HG03095 (cell line): ENCODE measurements around the gene MT1M.
"Not testable (repeated sequence)": the region's sequence is repeated elsewhere in the genome, so short reads cannot be mapped to it uniquely, and the experiment has no call there.

Source experiments
- ATAC-seq: cut with Tn5 transposase; IDR thresholded peaks from one replicate; pipeline ENCODE4 v1.9.1; 2021; ENCODE audit warnings: moderate library complexity; ENCODE audit not compliant: unreplicated experiment

MT1M gene

DNA sequence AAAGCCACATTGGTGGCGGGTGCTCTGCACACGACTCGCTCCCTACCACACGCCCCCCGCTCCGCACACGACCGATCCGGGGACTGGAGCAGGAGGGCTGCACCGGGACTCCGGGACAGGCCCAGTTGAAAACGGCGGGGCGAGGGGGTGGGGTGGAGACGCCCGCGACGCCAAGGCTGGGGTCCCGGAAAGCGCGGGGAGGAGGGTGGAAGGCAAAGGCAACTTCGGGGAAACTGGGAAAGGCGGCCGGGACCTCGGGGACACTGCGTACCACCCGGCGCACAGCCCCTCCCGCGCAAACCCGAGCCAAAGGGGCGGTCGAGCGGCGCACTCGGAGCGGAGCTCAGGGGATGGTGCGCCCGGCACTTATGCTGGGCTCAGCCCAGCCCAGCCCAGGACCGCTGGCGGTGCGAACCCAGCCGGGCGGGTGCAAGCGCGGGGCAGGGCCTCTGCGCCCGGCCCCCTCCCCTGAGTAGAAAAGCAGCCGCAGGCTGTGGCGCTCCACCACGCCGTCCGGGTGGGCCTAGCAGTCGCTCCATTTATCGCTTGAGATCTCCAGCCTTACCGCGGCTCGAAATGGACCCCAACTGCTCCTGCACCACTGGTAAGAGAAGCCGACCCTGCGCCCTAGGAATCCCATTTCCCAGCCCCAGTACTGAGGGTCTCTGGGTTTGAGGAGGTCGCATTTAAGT is at the start of gene MT1M:
MT1M (plus strand) TSS at position 504 of the 692 bp plus-strand sequence; CDS start at position 577, 73 bp downstream.
- ATAC-seq = no peak

DNA sequence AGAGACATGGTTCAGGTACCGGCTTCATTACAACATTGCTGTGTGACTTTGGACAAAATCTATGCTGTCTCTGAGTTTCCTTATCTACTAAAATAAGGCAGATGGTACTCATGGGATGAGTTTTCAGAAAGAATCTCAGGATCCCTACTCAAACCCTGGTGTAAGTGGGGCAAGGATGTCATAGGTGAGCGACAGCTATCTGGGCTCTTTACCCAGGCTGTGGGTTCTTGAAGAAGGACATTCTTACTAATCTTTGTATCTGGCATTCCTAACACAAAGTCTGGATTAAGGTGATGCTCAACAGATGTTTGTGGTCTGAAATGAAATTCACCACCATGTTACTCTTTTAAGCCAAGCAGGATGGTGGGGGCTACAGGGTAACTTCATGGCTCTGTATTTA is 49.5 kb upstream of the MT1M start:
- ATAC-seq = not testable (repeated sequence)

DNA sequence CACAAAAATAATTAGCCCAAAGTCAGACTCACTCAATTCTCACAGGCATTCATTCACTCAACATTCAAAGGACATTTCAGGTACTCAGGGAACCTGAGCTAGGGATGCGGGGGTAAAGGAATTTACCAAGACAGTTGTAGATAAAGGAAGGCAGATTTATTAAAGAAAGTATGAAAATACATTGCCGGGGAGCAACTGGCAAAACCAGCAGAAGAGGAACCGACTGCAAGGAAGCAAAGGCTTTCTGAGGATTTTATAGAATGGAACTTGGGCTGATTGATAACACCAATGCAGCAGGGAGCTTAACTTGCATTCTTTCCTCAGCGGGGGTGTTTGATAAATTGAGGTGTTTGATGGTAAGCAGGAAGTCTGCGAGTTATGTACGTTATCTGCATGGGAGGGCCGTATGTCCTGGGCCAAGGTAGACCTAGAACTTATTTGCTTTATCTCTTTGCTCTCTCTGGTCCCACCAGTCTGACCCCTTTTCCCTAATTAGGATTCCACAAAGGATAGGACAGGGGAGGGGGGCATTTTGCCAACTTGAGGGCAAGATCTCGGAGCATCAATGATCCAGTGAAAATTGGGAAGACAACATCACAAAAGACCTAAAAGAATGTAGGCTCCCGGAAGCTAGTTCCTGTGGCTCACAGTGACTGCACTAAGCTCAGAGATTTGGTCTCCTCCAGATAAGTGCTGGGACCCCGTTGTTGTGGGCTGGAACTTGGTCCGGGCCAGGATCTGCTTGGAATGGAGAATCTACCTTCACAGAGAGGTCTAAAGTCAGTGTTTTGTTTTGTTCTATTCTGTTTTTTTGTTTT is 48.9 kb upstream of the MT1M start:
- ATAC-seq = no peak

DNA sequence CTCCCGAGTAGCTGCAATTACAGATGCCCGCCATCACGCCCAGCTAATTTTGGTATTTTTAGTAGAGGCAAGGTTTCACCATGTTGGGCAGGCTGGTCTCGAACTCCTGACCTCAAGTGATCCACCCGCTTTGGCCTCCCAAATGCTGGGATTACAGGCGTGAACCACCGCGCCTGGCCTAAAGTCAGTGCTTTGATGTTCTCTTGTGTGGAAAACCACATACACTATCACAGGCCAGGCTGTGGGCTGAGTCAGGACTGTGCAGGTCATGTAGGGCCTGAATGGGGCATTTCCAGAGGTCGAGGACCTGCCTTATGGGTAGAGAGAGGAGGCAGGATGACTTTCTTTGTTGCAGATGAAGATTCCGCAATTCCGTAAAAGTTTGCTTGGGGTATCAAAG is 48.2 kb upstream of the MT1M start:
- ATAC-seq = no peak

DNA sequence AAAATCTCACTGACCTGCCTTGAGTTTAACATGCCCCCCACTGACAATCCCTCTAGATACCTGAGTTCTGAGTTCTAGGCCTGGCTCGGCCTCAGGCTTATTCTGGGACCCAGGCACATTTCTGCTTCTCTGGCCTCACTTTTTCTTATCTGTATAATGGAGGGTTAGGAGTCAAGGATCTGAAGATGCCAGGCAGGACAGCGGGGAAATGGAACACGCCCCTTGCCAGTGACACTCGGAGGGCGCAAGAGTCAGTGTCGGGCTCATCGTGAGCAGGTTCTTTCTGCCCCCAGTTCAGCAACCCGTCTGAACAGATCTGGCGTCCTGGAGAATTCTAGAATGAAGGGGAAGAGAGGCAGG is 43.7 kb upstream of the MT1M start:
- no peak for ATAC-seq

DNA sequence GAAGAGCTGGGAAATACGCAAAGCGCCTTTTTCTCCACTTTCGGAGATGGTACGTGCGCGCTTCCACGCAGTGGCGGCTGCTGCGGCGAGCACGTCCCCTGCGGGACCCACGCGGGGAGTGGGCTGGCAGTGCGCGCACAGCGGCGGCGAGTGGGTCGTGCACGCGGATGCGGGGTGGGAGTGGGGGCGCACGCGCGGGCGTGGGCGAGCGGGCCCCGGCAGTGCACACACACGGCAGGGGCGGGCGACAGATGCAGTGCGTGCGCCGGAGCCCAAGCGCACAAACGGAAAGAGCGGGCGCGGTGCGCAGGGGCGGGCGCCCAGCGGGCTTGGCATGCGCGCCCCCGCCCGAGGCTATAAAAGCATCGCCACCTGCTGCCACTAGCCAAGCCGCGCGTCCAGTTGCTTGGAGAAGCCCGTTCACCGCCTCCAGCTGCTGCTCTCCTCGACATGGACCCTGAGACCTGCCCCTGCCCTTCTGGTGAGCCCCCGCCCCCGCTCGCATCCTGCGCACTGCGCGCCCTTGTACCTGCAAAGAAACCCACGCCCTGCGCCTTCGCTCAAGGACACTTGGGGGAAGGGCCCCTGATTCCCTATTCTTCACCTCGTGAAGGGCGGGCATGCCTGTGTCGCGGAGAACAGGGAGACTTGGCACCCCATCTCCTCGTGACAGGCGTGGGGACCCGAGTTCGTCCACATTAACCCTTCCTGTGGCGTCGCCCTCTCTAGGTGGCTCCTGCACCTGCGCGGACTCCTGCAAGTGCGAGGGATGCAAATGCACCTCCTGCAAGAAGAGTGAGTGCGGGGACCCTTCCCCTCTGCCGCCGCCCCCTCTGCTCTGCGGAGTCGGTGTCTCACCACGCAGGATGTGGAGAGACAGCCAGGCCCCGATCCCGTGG is 43.1 kb upstream of the MT1M start, which contains the start of gene MT3:
MT3 (plus strand) TSS at position 388 of the 899 bp plus-strand sequence; CDS start at position 451, 63 bp downstream.
- ATAC-seq = no peak

DNA sequence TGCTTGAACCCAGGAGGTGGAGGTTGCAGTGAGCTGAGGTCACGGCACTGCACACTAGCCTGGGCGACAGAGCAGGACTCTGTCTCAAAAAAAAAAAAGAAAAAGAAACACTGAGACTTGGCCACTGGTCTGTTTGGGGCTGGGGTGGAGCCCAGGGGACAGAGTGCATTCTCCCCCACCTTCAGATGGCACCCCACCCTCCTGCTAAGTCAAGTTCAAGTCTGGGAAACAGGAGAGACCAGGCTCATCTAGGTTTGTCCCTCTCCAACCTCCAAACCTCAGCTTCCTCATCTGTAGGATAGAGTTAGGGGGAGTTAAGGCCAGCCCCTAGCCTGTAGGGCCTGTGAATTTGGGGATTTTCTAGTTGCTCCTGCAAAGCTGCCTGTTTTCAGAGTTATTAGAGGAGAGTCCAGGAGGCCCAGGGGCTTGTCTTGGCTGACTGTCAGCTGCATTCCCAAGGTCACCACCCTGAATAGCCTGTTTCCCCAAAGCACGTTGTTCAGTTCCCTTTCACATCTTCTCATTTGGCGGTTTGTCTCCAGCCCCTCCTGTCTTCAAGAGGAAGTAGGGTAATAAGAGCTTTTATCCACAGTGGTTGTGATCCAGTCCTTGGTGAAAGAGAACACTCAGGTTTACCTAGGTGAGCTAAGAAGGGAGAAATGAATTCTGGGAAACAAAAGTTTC is 40.9 kb upstream of the MT1M start:
- ATAC-seq = no peak

DNA sequence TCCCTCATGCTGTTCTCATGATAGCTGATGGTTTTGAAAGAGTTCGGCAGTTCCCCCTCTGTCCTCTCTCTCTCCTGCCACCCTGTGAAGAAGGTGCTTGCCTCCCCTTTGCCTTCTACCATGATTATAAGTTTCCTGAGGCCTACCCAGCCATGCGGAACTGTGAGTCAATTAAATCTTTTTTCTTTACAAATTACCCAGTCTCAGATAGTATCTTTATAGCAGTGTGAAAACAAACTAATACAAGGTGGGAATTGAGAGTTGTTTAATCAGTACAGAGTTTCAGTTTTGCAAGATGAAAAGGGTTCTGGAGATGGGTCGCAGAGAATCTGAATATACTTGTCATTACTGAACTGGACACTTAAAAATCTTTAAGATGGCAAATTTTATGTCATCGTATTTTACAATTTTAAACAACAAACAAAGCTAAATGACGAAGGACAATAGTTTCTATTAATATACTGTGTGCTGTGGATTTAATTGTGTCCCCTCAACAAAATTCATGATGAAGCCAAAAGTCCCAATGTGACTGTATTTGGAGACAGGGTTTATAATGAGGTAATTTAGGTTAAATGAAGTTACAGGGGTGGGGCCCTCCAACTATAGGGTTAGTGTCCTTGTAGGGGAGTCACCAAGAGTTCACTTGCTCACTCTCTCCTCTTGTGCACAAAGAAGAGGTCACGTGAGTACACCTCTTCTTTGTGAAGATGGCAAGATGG is 38.7 kb upstream of the MT1M start:
- no peak for ATAC-seq

DNA sequence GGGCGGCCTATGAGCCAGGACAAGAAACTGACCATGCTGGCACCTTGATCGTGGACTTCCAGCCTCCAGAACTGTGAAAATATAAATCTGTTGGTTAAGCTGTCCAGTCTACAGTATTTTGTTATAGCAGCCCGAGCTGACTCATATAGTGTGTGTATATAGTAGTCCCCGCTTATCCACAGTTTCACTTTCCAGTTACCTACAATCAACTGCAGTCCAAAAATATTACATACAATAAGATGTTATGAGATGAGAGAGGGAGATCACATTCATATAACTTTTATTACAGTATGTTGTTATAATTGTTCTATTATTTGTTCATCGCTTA is 38.2 kb upstream of the MT1M start:
- no peak for ATAC-seq

DNA sequence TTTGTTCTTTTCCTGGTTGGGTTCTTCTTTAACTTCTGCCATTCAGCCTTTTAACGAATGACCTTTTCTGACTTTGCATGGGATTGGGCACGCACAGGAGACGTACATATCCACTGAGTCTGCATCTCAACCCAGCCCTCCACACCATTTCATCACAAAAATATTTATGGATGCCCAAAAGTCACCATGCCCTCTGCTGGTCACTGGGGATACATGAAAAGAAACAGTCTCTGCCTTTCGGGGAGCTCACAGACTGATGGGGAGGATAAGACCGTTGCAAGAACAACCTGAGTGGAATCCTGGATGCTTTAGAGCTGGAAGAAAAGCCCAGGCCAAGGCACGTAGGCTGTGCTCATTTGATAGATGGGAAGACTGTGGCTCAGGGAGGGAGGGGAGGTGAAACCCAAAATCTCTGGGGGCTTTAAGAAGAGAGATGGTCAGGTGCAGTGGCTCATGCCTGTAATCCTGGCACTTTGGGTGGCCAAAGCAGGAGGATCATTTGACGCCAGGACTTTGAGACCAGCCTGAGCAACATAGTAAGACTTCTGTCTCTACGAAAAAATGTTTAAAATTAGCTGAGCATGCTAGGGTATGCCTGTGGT is 32.0 kb upstream of the MT1M start:
- no peak for ATAC-seq

DNA sequence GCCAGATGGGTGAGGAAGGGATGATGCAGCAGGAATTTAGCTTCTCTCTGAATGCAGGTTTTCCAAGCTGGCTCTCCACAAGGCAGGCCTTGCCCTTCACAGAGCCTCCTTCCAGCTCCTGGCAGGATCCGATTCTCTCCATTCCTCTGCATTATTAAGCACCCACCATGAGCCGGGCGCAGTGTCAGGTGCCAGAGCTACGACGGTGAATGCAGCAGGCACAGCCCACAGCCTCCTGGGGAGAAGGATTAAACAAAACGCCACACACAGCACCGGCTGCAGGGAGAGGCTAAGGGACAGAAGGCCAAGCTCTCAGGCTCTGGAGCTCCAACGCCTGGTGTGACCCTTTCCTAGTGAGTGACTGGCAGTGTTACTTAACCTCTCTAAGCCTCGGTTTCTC is 31.1 kb upstream of the MT1M start:
- no peak for ATAC-seq

DNA sequence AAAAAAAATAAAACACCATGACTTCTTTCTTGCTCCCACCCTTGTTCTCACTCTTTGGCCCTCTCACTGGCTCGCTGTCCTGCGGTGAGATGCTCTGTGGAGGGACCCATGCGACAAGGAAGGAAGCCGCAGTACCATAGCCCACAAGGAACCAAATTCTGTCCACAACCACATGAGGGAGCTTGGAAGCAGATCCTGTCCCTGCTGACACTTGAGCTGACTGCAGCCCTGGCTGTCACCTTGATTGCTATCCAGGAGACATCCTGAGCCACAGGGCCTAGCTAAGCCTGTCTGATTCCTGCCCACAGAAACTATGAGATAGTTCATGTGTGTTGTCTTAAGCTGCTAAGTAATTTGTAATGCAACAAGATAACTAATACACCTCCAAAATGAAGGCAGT is 28.9 kb upstream of the MT1M start:
- ATAC-seq = no peak

DNA sequence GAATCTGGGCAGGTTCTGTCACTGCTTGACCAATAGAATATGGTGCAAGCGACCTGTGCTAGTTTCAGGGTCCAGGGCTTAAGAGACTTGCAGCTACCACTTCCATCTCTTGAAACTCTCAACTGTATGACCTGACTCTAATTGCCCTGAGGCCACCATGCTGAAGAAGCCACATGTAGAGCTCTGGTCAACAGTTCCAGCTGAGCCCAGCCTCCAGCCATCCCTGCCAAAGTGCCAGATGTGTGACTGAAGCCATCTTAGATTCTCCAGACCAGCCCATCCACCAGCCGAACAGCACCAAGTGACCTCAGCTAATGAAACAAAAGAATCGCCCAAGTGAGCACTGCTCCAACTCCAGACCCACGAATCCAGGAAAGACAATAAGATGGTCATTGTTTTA is 27.5 kb upstream of the MT1M start:
- no peak for ATAC-seq

DNA sequence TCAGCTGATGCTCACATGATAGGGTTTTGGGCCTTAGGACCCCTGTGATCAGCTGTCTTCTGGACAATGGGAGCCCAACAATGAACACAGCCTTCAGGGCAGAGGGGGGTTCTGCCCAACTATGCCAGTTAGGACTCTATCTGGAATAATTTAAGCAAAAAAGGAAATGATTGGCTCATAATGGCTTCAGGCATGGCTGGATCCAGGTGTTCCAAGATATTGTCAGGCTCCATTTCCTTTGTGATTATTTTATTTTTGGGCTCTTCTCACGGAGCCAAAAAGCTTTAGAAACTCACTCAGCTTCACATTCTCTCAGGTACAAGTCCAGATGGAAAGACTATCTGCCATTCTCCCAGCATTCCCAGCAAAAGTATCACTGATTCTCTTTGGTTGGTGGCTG is 27.0 kb upstream of the MT1M start:
- ATAC-seq = no peak

DNA sequence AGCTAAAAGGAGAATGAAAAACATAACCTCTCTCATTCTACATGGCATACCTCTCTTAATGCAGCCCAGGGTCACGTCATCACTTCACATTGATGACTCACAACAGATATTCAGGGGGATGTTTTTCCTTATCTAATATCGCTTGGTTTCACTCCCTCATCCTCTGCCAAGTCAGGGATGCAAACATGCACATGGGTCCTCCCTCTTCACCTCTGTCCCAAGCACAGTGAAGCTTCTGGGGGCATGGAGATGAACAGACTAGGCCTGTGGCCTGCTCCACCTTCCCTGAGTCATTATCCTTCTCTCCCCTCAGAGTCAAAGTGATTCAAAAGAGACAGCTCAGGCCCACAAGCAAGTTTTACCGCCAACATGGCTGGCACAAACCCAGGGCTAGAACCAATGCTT is 26.4 kb upstream of the MT1M start:
- ATAC-seq = no peak

DNA sequence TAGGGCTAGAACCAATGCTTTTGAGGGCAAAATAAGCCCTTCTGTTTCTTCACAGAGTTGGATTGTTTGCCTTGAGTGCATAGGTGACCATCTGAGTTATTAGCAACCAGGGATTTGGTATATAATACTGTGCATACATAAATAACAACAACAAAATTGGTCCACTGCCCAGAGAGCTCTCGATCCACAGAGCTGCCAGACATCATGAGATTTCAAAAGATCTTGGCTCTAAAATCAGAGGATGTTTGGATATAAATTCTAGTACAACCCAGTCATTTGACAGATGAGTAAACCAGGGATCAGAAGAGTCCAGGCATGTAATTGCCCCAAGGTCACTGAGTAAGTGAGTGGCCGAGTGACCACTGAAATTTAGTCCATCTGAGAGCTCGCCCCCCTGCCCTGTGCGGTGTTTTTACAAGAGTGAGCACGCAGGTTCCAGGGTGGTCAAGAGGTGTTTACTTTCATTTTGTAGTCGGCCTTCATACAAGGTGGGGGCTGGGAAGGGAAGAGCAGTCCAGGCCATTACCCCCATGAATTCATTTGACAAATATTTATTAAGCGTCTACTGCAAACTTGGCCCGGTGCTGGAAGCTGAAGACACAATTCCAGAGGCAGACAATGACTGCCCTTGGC is 25.9 kb upstream of the MT1M start:
- no peak for ATAC-seq

DNA sequence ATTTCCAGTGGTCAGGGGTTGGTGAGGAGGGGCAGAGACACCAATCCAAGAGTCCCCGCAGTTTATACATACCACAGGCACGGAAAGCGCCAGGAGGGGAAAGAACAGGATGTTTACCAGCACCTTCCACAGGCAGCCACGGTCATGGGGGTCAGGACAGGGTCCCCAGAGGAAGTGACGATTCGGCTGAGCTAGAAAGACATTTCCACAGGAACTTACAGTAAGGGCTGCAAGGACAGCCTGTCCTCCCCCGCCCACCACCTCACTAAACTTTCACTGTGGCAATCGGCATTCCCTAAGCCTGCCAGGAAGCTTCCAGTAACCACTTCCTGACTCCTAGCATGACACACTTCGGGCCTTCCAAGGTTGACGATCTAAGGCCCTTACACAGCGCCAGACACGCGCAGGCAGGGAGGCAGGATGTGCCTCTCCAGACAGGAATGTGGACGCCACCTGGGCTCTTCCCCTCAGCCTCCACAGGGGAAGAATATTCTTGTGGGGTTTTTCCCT is 25.3 kb upstream of the MT1M start:
- ATAC-seq = no peak

DNA sequence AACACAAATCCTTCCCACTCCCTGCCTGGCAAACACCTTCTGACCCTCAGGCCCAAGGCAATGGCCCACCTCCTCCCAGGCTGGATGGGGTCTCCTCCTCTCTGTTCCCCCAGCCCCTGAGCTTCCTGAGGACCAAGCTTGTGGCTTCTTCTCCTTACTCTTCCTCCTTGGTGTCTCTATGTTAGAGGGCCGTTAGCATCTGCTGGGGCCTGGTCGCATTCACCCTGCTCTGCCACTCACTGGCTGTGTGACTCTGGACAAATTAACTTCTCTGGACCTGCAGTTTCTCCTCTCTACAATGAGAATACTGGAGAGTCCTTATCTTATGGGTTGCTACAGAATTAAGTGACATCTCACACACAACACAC is 24.8 kb upstream of the MT1M start:
- ATAC-seq = no peak
